ENCODE results near the gene TAF10.

The TAF10 gene

DNA sequence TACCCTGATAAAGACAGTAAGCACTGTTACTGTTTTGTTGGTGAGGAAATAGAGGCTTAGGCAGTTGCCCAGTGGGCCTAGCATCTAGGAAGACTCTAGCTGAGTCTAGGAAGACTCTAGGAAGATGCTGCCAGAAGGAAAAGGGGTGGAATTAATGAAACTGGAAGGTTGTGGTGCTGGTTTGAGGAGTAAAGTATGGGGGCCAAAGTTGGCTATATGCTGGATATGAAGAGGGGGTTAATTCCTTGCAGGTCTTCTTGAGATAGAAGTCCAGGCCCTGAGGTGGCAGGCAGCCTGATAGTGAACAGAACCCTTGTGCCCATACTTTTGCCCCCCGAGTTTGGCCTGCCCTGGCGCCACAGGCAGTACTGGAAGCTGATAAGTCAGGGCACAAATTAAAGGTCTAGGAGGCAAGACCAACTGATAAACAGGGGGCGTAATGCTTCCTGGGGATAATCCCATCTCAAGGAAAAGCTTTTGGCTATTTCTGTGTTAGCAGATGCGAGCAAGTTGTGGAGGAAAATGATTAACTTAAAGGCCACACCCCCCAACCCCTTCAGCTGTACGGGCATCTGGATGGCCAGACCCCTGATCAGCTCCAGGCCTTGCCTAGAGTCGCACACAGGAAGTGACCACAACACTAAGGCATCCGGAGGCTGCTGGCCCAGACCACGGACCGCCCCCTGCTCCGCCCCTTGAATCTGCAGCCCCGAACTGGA is 5.4 kb downstream of the TAF10 start:
- TF ChIP-seq, protein P1, sequence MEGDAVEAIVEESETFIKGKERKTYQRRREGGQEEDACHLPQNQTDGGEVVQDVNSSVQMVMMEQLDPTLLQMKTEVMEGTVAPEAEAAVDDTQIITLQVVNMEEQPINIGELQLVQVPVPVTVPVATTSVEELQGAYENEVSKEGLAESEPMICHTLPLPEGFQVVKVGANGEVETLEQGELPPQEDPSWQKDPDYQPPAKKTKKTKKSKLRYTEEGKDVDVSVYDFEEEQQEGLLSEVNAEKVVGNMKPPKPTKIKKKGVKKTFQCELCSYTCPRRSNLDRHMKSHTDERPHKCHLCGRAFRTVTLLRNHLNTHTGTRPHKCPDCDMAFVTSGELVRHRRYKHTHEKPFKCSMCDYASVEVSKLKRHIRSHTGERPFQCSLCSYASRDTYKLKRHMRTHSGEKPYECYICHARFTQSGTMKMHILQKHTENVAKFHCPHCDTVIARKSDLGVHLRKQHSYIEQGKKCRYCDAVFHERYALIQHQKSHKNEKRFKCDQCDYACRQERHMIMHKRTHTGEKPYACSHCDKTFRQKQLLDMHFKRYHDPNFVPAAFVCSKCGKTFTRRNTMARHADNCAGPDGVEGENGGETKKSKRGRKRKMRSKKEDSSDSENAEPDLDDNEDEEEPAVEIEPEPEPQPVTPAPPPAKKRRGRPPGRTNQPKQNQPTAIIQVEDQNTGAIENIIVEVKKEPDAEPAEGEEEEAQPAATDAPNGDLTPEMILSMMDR (conservative IDR thresholded peaks at IDR 0.05), result no peak
- H3K27ac ChIP-seq, result peak overlapping the region; percentile 38

DNA sequence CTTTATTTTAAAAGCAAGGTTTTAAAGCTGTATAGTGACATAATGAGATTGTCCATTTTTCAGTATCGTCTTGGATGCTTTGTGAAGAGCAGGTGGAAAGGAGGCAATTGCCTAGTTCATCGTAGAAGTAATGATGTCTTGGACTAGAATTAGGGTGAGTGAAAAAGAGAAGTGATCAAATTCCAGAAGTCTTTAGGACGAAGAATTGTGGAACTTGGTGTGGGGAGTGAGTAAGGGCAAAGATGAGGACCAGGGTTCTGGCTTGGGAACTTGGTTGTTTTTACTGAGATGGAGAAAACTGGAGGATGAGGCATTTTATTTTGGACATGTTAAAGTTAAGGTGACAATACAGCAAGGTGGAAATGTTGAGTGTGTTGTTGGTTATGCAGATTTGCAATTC is 7.2 kb downstream of the TAF10 start:
- TF ChIP-seq, protein P1 (conservative IDR thresholded peaks at IDR 0.05), result no peak
- peak overlapping the region; percentile 83 for H3K27ac ChIP-seq

DNA sequence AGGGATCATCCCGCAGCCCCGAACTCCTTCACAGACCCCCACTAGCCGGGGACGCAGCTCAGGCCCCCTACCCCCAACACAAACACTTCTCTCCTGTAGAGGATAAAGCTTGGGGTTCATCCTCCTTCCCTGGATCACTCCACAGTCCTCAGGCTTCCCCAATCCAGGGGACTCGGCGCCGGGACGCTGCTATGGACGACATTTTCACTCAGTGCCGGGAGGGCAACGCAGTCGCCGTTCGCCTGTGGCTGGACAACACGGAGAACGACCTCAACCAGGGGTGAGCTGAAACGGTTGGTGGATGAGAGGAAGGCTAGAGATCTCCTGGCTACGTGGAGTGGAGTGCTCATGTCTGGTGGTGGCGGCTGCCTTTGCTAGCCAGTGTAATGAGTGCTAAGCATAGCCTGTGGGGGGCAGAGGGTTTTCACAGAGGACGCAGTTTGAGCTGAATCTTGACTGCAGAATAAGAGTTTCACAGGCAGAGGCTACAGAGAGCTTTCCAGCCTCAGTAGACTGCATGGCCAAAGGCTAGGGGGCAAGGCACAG is 7.9 kb downstream of the TAF10 start:
- peak overlapping the region; percentile 83 for H3K27ac ChIP-seq
- TF ChIP-seq, protein P1 (conservative IDR thresholded peaks at IDR 0.05), result no peak

DNA sequence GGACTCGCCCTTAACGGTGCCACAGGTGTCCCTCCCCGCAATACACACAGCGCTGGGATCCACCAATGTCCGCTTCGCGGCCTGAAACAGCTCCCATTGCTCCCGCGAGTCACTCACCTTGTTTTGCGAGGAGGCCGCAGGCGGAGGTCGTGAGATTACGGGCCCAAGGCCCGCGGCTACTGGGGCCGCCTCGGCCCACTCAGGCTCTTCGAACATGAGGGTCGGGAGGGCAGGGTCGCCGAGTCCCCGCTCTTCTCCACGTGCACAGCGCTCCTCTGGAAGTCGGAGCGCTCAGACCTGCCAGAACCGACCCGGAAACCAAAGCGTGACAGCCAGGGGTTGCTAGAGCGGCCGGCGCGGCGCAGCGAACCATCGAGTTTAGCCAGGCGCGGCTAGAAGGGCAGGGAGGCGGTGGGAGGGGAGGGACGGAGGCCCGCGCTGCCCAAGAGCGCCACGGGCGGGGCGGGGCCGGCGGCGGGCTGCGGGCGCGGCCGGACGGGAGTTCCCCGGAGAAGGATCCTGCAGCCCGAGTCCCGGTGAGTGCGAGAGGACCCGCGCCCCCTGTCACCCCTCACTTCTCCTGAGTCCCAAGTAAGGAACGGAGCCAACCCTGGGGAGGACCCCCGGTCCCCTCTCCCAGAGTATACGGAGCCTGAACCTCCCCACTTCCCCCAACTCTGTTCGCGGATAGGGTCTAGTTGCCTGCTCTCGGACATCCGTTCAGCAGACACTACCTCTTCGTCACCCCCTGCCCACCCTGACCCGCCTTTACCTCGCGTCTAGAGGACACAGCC is 8.5 kb downstream of the TAF10 start, which contains the start of the genes ILK and RRP8:
Gene ILK (plus strand): TSS at position 488 of the 794 bp plus-strand sequence. CDS start 498 bp downstream, outside the sequence.
Gene RRP8 (minus strand): TSS at position 330 of the 794 bp plus-strand sequence. CDS start 114 bp downstream, at position 216.
- H3K27ac ChIP-seq, result peak within 1 kb of the TSS; percentile 83
- TF ChIP-seq, protein P1 (conservative IDR thresholded peaks at IDR 0.05), result no peak; the same call in 1 of the 2 replicates

DNA sequence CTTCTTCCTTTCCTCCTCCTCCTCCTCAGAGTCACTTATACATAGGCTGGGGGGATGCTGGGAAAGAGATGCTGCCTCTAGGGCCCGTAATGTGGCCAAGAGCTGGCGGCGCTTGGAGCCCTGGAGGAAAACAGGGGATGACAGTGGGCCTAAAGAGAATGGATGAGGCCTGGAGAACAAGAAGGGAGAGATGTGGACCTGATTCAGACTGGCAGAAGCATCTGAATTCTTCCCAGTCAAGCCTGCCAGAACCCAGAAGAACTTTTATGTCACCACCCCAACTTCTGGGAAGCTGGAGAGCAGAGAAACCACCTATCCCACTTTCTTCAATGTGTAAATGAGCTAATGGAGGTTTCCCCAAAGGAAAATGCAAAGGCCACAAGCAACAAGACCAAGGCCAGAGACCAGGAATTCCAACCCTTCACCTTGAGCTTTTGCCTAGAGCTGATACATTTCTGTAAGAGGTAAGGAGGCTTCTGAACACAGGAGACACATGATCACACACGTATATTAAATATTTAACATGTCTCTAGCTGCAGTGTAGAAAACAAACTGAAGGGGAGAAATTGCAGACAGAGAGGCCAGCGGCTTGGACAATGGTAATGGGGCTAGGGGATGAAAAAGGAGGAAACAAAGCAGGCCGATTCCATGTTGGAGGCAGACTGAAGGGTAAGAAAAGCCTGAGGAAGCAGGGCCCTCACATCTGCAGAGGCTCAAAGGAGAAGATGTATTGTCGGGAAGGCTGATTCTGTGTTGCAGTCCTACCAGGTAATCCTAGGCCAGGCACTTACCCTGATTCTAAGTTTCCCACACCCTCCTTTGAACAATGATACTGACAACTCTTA is 9.7 kb downstream of the TAF10 start:
- TF ChIP-seq, protein P1 (conservative IDR thresholded peaks at IDR 0.05), result no peak
- H3K27ac ChIP-seq, result peak overlapping the region; percentile 83

DNA sequence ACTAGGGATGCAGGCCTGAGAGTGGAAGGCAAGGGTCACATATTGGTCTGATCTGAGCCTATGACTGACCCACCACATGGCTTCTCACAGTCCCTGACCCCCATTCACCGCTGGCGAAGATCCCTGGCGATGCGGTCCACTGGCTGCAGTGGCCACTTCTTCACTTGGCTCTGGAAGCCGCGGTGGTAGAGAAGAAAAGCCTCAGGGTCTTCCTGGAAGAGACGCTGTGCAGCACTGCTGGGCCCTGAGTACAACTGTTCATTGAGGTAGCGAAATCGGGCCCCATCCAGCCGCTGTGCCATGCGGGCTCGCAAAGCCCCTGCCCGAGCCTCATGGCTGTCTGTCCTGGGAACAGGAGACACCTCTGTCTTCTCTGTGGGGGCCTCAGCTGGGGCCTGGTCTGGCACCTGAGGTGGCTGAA is 11.0 kb downstream of the TAF10 start:
- H3K27ac ChIP-seq, result no peak overlapping the region
- TF ChIP-seq, protein P1 (conservative IDR thresholded peaks at IDR 0.05), result no peak
